Panc1 (cell line): ENCODE measurements around the gene ZNF662. TPM values are rescaled to one million over a fixed set of nuclear protein-coding genes. Genes with fewer than 3 reads are reported as not detected.

Experiments
- ATAC-seq: fragments of 200-7000 bp; cut with Tn5 transposase; 2 replicates; pipeline ENCODE4 v1.9.1; 2020; ENCODE audit warnings: mild to moderate bottlenecking, moderate library complexity
- BruUV-seq: library from RNA; stranded (reverse); fragments of 400-500 nt; replicated peaks from 2 replicates; lab custom pipeline; 2021; lab: Mats Ljungman, UMichigan
- CTCF ChIA-PET: fragments of 300-600 bp; sonication (Branson Sonifier 250); formaldehyde crosslinking; loops from one replicate; lab custom pipeline; 2022; ENCODE audit warnings: antibody characterized with exemption; lab: Charles Lee
- POLR2A ChIA-PET: fragments of 300-600 bp; sonication (Branson Sonifier 250); formaldehyde crosslinking; loops from one replicate; lab custom pipeline; 2022; ENCODE audit warnings: antibody characterized with exemption; lab: Charles Lee
- DNase-seq: peaks from one replicate; pipeline ENCODE4 v3.0.0-alpha.2; 2010; ENCODE audit warnings: low read depth, low spot score
- H3K27ac ChIP-seq: 2 replicates; pipeline ENCODE4 v1.5.1; 2011; ENCODE audit warnings: mild to moderate bottlenecking, low read length, inconsistent platforms
- H3K27me3 ChIP-seq: fragments of 200-500 bp; sonication (Bioruptor generic); 2 replicates; pipeline ENCODE4 v1.6.0; 2014; ENCODE audit warnings: low read length, inconsistent platforms; ENCODE audit not compliant: control insufficient read depth, insufficient read depth
- H3K36me3 ChIP-seq: fragments of 200-500 bp; sonication (Bioruptor generic); 2 replicates; pipeline ENCODE4 v1.5.1; 2014; ENCODE audit warnings: inconsistent platforms, mild to moderate bottlenecking, low read length, moderate library complexity; ENCODE audit not compliant: control insufficient read depth, insufficient read depth
- H3K4me1 ChIP-seq: 2 replicates; pipeline ENCODE4 v1.5.1; 2011; ENCODE audit warnings: inconsistent platforms, mild to moderate bottlenecking, low read length, moderate library complexity; ENCODE audit not compliant: control insufficient read depth, insufficient read depth
- H3K4me3 ChIP-seq, 2 experiments: 2 replicates each; pipeline ENCODE4 v1.5.1; 2011 to 2012; ENCODE audit warnings: low read depth in 2 of 2, low read length in 2 of 2, mild to moderate bottlenecking in 2 of 2, inconsistent platforms in 1 of 2, moderate library complexity in 1 of 2
- H3K9me3 ChIP-seq: fragments of 200-500 bp; sonication (Bioruptor generic); 2 replicates; pipeline ENCODE4 v1.5.1; 2014; ENCODE audit warnings: low read depth, mild to moderate bottlenecking, inconsistent platforms, low read length, moderate library complexity; ENCODE audit not compliant: control insufficient read depth, insufficient read depth
- POLR2AphosphoS5 ChIP-seq: IDR thresholded peaks from 2 replicates; pipeline ENCODE4 v1.6.1; 2012; ENCODE audit warnings: mild to moderate bottlenecking, low read depth, low read length, moderate library complexity
- SIN3A ChIP-seq: IDR thresholded peaks from 2 replicates; pipeline ENCODE4 v1.6.1; 2012; ENCODE audit warnings: low read depth, mild to moderate bottlenecking, low read length, moderate library complexity, borderline replicate concordance; ENCODE audit not compliant: insufficient read depth
- TCF7L2 ChIP-seq: IDR thresholded peaks from 2 replicates; pipeline ENCODE4 v1.6.1; 2011; ENCODE audit warnings: mild to moderate bottlenecking, low read depth, low read length, inconsistent platforms
- in situ Hi-C: cut with HindIII; loops from 2 replicates; pipeline ENCODE4 v1.10.0; 2016; ENCODE audit warnings: low sequenced_read_pairs, low pct_unique_long_range_greater_than_20kb
- intact Hi-C: fragments of 100-400 bp; cut with micrococcal nuclease; formaldehyde crosslinking; loops from one replicate; pipeline ENCODE4 v1.10.0; 2022; ENCODE audit not compliant: unreplicated experiment
- total RNA-seq: library from RNA; stranded (reverse); gene quantifications from one replicate; pipeline ENCODE4 v1.2.1, GENCODE V29; 2021; ENCODE audit not compliant: unreplicated experiment
- TF ChIP-seq, protein P1 (sequence below), 2 experiments: IDR thresholded peaks; 2 replicates each; pipeline ENCODE4 v1.6.1; 2011 to 2012; ENCODE audit warnings: low read depth in 2 of 2, control low read depth in 1 of 2, low read length in 1 of 2, mild to moderate bottlenecking in 1 of 2, moderate library complexity in 1 of 2; ENCODE audit not compliant: insufficient read depth in 1 of 2
- TF ChIP-seq, protein P2 (sequence below): fragments of 450-650 bp; IDR thresholded peaks from 2 replicates; pipeline ENCODE4 v1.5.1; 2017; ENCODE audit warnings: mild to moderate bottlenecking

ZNF662 gene
- total RNA-seq, 1 experiment from 2014 or later = not detected

DNA sequence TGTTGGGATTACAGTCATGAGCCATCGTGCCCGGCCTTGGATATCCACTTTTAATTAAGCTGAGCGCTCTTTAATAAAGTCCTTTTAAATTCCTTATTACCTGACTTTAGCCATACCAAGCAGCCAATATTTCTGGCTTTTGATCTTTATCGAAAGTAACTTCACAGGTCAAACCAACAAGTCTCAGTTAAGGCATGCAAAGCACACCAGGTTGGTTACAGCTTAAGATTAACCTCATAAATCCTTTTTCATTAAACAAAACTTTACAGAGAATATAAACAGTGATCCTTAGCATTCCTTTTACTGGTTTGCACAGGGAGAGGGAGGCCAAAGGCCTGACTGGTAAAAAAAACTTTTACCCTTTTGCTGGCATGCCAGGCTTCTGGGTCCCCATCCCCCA is 17.7 kb downstream of the ZNF662 start:
- CTCF ChIA-PET = no interaction called here
- ATAC-seq (no peak), DNase-seq (no peak)
- H3K36me3 ChIP-seq = no peaks in the 10 kb centered on the region
- H3K27ac ChIP-seq = no peak overlapping the region
- H3K4me1 ChIP-seq = no peaks in the 10 kb centered on the region
- no peak overlapping the region for H3K4me3 ChIP-seq
- no peaks in the 10 kb centered on the region for H3K9me3 ChIP-seq
- in situ Hi-C loops = no loop called here
- TF ChIP-seq SIN3A = no peak
- TF ChIP-seq, protein P1, sequence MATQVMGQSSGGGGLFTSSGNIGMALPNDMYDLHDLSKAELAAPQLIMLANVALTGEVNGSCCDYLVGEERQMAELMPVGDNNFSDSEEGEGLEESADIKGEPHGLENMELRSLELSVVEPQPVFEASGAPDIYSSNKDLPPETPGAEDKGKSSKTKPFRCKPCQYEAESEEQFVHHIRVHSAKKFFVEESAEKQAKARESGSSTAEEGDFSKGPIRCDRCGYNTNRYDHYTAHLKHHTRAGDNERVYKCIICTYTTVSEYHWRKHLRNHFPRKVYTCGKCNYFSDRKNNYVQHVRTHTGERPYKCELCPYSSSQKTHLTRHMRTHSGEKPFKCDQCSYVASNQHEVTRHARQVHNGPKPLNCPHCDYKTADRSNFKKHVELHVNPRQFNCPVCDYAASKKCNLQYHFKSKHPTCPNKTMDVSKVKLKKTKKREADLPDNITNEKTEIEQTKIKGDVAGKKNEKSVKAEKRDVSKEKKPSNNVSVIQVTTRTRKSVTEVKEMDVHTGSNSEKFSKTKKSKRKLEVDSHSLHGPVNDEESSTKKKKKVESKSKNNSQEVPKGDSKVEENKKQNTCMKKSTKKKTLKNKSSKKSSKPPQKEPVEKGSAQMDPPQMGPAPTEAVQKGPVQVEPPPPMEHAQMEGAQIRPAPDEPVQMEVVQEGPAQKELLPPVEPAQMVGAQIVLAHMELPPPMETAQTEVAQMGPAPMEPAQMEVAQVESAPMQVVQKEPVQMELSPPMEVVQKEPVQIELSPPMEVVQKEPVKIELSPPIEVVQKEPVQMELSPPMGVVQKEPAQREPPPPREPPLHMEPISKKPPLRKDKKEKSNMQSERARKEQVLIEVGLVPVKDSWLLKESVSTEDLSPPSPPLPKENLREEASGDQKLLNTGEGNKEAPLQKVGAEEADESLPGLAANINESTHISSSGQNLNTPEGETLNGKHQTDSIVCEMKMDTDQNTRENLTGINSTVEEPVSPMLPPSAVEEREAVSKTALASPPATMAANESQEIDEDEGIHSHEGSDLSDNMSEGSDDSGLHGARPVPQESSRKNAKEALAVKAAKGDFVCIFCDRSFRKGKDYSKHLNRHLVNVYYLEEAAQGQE (IDR thresholded peaks at IDR 0.05; ENCODE audit: insufficient read depth in 1 of 2, low read depth in 2 of 2, low read length in 1 of 2) = no peak
- TF ChIP-seq TCF7L2 = no peak
- TF ChIP-seq POLR2AphosphoS5 = no peak
- POLR2A ChIA-PET = no interaction called here
- no TSS peak for BruUV-seq
- H3K27me3 ChIP-seq = no peaks in the 10 kb centered on the region
- intact Hi-C loops = no loop called here

DNA sequence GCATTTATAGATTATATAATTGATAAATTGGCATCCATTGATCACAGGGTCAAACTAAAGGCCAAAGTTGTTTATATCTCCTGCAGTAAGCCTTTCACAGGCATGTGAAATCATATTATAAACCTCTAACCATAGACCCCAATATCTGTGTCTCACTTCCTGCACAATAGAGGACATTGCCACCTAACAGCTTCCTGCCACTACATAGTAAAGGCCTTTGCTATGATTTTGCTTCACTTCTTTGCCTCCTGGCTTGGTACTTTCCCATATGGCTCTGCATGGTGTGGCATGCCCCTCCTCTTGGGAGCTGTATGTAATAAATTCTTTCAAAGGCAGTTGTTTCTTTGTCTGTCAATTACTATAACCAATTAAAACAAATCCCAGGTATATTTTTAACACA is 20.4 kb downstream of the ZNF662 start:
- Histone ChIP-seq H3K27ac (no peak overlapping the region), H3K27me3 (no peaks in the 10 kb centered on the region), H3K4me1 (no peaks in the 10 kb centered on the region), H3K4me3 (no peak overlapping the region), H3K36me3 (no peaks in the 10 kb centered on the region), H3K9me3 (no peaks in the 10 kb centered on the region)
- TF ChIP-seq TCF7L2 (no peak), POLR2AphosphoS5 (no peak), SIN3A (no peak)
- TF ChIP-seq, protein P2, sequence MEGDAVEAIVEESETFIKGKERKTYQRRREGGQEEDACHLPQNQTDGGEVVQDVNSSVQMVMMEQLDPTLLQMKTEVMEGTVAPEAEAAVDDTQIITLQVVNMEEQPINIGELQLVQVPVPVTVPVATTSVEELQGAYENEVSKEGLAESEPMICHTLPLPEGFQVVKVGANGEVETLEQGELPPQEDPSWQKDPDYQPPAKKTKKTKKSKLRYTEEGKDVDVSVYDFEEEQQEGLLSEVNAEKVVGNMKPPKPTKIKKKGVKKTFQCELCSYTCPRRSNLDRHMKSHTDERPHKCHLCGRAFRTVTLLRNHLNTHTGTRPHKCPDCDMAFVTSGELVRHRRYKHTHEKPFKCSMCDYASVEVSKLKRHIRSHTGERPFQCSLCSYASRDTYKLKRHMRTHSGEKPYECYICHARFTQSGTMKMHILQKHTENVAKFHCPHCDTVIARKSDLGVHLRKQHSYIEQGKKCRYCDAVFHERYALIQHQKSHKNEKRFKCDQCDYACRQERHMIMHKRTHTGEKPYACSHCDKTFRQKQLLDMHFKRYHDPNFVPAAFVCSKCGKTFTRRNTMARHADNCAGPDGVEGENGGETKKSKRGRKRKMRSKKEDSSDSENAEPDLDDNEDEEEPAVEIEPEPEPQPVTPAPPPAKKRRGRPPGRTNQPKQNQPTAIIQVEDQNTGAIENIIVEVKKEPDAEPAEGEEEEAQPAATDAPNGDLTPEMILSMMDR = no peak
- TF ChIP-seq, protein P1 (IDR thresholded peaks at IDR 0.05; ENCODE audit: insufficient read depth in 1 of 2, low read depth in 2 of 2, low read length in 1 of 2) = no peak
- intact Hi-C loops = no loop called here
- ATAC-seq = no peak
- no TSS peak for BruUV-seq
- in situ Hi-C loops = no loop called here
- no peak for DNase-seq
- CTCF ChIA-PET = no interaction called here
- POLR2A ChIA-PET = no interaction called here
